Mucosa of stomach (tissue), 1 donor: ENCODE results near the gene HOOK1.
A peak's percentile ranks its signal among the peaks of the same experiment; 100 is the strongest.
"Not testable (repeated sequence)": the region's sequence is repeated elsewhere in the genome, so short reads cannot be mapped to it uniquely, and the experiment has no call there.

Experiments used
- H3K27me3 ChIP-seq: one replicate; pipeline ENCODE4 v1.7.0; 2013; ENCODE audit warnings: mild to moderate bottlenecking, low read length; ENCODE audit not compliant: control insufficient read depth, insufficient read depth
- H3K36me3 ChIP-seq: one replicate; pipeline ENCODE4 v1.7.0; 2013; ENCODE audit warnings: low read length; ENCODE audit not compliant: control insufficient read depth, insufficient read depth
- H3K4me1 ChIP-seq: one replicate; pipeline ENCODE4 v1.7.0; 2013; ENCODE audit warnings: mild to moderate bottlenecking, low read length; ENCODE audit not compliant: control insufficient read depth, insufficient read depth
- H3K4me3 ChIP-seq: one replicate; pipeline ENCODE4 v1.7.0; 2013; ENCODE audit warnings: low read length
- H3K9ac ChIP-seq: one replicate; pipeline ENCODE4 v1.7.0; 2013; ENCODE audit warnings: mild to moderate bottlenecking, low read length, moderate library complexity
- H3K9me3 ChIP-seq: one replicate; pipeline ENCODE4 v1.7.0; 2013; ENCODE audit warnings: mild to moderate bottlenecking, low read length, moderate library complexity; ENCODE audit not compliant: control insufficient read depth
- donor health status: Pancreatic carcinoma.

HOOK1 gene

DNA sequence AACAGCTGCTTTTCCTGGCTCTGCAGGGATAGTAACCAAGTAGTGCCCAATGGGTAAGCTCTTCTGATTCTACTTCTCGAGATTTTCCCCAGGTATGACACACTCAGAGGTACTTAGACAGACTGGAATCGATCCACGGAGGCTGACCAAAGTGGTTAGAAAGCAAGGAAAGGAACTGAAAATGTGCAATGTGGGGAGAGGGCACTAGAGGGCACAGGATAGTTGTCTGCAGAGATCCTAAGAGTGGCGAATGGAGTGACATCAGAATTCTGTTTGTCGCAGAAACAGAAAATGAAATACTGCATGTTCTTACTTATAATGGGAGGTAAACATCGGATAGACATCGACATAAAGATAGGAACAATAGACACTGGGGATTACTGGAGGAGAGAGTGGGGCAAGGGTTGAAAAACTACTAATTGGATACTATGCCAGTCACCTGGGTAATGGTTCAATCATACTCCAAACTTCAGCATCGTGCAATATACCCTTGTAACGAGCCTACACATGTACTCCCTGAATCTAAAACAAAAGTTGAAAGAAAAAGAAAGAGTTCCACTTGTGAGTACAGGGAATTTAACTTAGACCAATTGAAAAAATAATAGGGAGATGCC, 88.5 kb downstream of the HOOK1 start:
- Histone ChIP-seq H3K36me3 (no peaks in the 10 kb centered on the region), H3K4me3 (no peak overlapping the region), H3K27me3 (no peaks in the 10 kb centered on the region), H3K4me1 (no peaks in the 10 kb centered on the region), H3K9me3 (no peaks in the 10 kb centered on the region), H3K9ac (no peak overlapping the region)

DNA sequence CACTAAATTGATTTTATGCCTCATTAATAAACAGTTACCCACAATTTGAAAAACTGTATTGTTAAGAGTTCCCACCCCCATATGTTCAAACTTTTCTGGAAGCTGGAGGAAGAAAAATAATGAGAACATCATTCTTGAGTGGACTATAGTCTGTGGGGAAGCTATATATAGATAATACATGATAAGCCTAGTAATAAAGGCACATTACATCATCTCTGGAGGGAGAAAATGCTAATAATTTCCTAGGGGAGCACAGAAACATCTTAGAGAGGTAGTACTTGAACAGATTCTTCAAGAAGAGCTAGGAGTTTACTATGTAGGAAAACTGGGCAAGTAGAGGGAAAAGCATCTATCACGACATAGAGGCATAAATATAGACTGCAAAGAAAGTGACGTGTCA, 92.2 kb downstream of the HOOK1 start:
- Histone ChIP-seq H3K9me3 (no peaks in the 10 kb centered on the region), H3K9ac (no peak overlapping the region), H3K4me1 (peaks cover 5% of the 10 kb centered on the region), H3K4me3 (no peak overlapping the region), H3K27me3 (no peaks in the 10 kb centered on the region), H3K36me3 (no peaks in the 10 kb centered on the region)

DNA sequence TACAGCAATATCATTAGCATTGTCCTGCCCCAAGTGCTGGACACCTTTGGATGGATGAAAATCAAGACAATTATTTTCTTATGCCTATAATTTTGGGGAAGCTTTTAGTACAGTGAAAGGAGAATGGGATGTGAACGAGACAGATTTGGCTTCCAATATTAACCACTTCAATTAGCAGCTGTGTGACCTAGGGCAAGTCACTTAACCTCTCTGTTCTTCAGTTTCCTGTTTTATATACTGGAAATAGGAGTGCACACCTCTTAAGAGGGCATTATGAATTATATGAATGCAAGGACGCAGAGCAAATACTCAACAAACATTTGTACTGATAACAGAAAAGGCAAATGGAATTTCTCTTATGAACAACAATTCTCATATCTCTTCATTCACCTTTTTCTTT, 93.3 kb downstream of the HOOK1 start:
- H3K27me3 ChIP-seq = no peaks in the 10 kb centered on the region
- no peak overlapping the region for H3K4me3 ChIP-seq
- H3K36me3 ChIP-seq = no peaks in the 10 kb centered on the region
- H3K9ac ChIP-seq = no peak overlapping the region
- peaks cover 5% of the 10 kb centered on the region for H3K4me1 ChIP-seq
- H3K9me3 ChIP-seq = no peaks in the 10 kb centered on the region

DNA sequence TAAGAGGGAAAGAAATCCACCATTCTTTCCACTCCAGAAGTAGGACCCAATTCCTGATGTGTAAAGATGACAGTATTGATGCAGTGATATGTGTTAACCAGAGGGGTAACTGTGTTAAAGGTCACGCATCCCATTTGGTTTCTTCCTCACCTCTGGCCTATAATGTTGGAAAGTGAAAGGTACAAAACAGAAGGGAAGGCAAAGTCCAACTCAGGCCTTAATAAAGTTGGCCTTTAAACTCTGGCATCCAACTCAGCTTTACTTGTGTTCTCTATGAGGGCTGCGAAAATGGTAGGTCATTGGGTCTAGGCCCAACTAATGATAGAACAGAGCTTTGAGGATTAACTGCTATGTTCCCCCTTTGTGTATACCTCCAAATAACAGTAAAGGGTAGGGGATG, 93.9 kb downstream of the HOOK1 start:
- Histone ChIP-seq H3K4me1 (peaks cover 5% of the 10 kb centered on the region), H3K9ac (no peak overlapping the region), H3K4me3 (no peak overlapping the region), H3K27me3 (no peaks in the 10 kb centered on the region), H3K9me3 (no peaks in the 10 kb centered on the region), H3K36me3 (no peaks in the 10 kb centered on the region)

DNA sequence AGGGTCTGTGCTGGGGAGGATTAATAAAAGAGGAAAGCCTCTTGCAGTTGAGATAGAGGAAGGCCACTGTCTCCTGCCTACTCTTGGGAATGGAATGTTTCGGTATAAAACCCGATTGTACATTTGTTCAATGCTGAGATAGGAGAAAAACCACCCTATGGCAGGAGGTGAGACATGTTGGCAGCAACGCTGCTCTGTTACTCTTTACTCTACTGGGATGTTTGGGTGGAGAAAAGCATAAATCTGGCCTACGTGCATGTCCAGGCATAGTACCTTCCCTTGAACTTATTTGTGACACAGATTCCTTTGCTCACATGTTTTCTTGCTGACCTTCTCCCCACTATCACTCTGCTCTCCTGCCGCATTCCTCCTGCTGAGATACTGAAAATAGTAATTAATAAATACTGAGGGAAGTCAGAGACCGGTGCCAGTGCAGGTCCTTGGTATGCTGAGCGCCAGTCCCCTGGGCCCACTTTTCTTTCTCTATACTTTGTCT, 100.1 kb downstream of the HOOK1 start:
- H3K4me1 ChIP-seq = peaks cover 17% of the 10 kb centered on the region
- not testable (repeated sequence) for H3K36me3 ChIP-seq, H3K27me3 ChIP-seq, H3K9ac ChIP-seq, H3K4me3 ChIP-seq, H3K9me3 ChIP-seq

DNA sequence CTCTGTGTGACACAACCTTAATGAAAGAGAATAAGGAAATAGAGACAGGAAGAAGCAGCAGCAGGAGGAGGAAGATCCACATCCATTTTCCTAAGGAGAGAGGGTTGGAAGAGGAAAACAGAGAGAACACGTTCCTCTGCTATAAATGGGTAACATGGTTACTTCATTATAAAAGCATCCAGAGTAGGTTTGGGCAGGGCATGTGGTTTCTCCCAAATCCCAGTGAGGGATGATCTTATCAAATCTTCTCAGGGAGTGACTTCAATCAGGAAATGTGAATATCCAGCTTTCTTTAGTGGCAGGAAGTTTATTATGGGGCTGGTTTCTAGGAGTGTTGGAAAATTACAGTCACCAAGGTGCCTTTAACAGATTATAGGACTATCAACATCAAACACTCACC, 100.8 kb downstream of the HOOK1 start:
- Histone ChIP-seq H3K27me3 (no peaks in the 10 kb centered on the region), H3K9me3 (no peaks in the 10 kb centered on the region), H3K9ac (no peak overlapping the region), H3K4me1 (peaks cover 17% of the 10 kb centered on the region), H3K36me3 (no peaks in the 10 kb centered on the region), H3K4me3 (no peak overlapping the region)

DNA sequence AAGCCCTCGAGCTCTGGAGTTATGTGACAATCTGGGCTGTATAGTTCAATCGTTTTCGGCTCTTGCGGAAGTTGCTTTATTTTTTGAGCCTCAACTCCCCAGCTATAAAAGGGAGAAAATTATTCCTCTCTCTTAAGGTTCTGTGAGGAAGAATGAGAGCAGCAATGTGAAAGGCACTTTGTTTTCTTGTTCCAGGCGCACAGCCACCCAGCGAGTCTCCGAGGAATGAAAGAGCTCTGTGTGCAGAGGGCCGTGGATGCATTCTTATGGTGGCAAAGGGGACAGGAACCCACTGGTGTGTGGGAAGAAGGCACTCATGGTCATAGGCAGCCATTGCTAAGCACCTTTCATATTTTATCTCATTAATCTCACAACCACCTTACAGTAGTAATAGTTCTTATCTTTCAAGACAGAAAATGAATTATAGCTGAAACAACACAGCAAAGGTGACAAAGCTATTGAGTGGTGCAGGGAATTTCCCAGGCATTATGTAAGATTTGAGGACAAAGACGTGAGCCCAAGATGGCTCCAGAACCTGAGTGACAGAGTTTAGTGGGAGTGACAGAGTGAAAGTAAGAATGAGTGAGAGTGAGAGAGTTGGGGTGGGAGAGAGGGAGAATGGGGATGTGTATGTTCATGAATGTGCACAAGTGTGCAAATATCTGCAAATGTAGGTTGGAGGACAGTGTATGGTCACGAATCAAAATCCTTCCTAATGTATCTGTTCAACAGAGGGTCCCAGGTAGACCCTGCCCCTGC, 102.5 kb downstream of the HOOK1 start:
- no peaks in the 10 kb centered on the region for H3K27me3 ChIP-seq
- H3K36me3 ChIP-seq = no peaks in the 10 kb centered on the region
- H3K4me3 ChIP-seq = peak overlapping the region; percentile 42
- no peaks in the 10 kb centered on the region for H3K9me3 ChIP-seq
- peak overlapping the region; percentile 54 for H3K9ac ChIP-seq
- peaks cover 17% of the 10 kb centered on the region for H3K4me1 ChIP-seq

DNA sequence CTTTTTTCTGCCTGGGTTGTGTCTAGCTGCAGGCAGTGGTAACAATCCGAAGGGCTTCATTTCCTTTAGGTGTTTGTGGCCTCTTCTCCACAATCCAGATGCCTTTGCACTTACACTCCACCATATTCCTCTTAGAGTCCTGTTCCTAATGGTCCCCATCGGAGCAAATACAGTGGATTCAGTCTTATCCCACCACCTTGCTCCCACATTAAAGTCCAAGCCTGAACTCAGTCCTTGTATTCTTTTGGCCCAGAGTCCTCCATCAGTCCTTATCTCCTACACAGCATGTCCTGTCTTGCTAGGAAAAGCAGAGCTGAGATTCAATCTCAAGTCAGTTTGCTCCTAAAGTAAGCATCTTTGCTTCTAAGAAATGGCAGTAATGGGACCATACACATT, 103.0 kb downstream of the HOOK1 start:
- no peak overlapping the region for H3K4me3 ChIP-seq
- no peaks in the 10 kb centered on the region for H3K27me3 ChIP-seq
- no peaks in the 10 kb centered on the region for H3K9me3 ChIP-seq
- no peak overlapping the region for H3K9ac ChIP-seq
- no peaks in the 10 kb centered on the region for H3K36me3 ChIP-seq
- H3K4me1 ChIP-seq = peaks cover 17% of the 10 kb centered on the region

DNA sequence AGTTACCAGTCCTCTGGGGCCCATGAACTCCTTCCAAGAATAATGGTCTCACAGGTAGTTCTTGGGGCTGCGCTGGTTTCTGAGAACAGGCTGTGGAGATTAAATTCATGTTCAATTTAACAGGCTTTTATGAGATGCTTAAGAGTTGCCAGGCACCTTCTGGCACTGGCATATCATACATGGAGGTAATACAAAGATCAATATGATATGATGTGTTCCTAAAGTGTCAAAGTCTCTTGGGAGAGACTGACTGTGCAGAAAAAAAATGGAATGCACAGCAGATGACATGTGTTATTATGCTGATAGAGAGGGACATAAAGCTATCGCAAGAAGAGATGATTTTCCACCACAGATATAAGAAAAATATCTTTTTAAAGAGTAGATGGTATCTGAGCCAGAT, 105.0 kb downstream of the HOOK1 start:
- no peaks in the 10 kb centered on the region for H3K36me3 ChIP-seq
- H3K27me3 ChIP-seq = no peaks in the 10 kb centered on the region
- no peak overlapping the region for H3K4me3 ChIP-seq
- no peaks in the 10 kb centered on the region for H3K9me3 ChIP-seq
- H3K9ac ChIP-seq = no peak overlapping the region
- H3K4me1 ChIP-seq = peaks cover 17% of the 10 kb centered on the region

DNA sequence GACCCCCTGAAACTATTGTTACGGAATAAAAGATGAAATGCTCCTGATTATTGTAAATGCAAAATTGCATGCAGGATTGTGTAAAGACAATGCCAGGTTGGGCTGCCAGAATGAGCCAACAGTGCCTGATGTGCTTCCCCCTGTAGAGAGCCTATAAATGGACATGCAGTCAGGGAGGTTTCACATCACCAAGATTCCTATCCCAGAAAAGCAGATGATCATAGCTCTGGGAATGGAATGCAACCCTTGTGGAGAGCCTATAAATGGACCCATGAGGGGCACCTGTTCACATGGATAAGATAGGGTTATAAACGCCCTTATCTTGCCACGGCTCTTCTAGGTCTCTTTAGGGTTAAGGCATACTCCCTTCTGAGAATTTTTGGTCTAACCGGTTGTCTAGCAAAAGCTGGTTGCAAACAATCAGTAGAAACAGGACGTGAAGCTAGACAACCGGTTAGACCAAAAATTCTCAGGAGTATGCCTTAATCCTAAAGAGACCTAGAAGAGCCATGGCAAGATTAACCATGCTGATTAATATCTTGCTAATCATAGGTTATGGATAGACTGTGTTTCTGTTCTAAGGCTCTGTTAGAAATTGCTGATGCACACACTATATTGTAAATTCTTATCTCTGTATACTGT, 106.6 kb downstream of the HOOK1 start:
- H3K4me3 ChIP-seq, H3K36me3 ChIP-seq, H3K27me3 ChIP-seq, H3K9ac ChIP-seq, H3K9me3 ChIP-seq: not testable (repeated sequence)
- peaks cover 17% of the 10 kb centered on the region for H3K4me1 ChIP-seq

DNA sequence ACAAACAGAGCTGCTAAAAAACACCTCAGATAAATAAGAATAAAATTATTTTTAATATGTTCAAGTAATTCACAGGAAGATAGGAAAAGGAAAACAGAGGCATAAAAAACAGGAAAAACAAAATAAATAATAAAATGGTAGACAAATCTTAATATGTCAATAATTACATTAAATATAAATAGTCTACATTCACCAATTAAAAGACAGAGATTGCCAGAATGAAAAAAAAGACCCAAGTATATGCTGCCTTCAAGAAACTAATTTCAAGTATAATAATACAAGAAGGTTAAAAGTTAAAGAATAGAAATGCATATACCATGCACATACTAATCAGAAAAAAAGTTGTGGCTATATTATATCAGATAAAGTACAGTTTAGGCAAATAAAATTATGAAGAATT, 109.9 kb downstream of the HOOK1 start:
- no peak overlapping the region for H3K9ac ChIP-seq
- no peaks in the 10 kb centered on the region for H3K36me3 ChIP-seq
- H3K27me3 ChIP-seq = peaks cover 19% of the 10 kb centered on the region
- no peaks in the 10 kb centered on the region for H3K9me3 ChIP-seq
- H3K4me3 ChIP-seq = no peak overlapping the region
- H3K4me1 ChIP-seq = peaks cover 6% of the 10 kb centered on the region
